ENCODE data around the gene TEDC2.

Gene TEDC2

GRCh38 chr16:2466667-2467527 lies 7.0 kb downstream of the TEDC2 start:
- DNase-seq, result no peak

- no peak for DNase-seq
These were observed 7.8 kb downstream of the TEDC2 start for GRCh38 chr16:2467528-2468232.

- DNase-seq, result no peak
These were observed 8.4 kb downstream of the TEDC2 start for GRCh38 chr16:2468233-2468724.

- DNase-seq, result no peak
These were observed 9.0 kb downstream of the TEDC2 start for GRCh38 chr16:2468725-2469398.

GRCh38 chr16:2469399-2470233 lies 9.7 kb downstream of the TEDC2 start:
- no peak for DNase-seq

GRCh38 chr16:2470234-2470601 lies 10.3 kb downstream of the TEDC2 start:
- DNase-seq, result no peak

- no peak for DNase-seq
These were observed 10.7 kb downstream of the TEDC2 start for GRCh38 chr16:2470603-2471015.

- no peak for DNase-seq
These were observed 11.2 kb downstream of the TEDC2 start, which contains the start of gene NTN3 for GRCh38 chr16:2471016-2471652. NTN3 (plus strand) TSS chr16:2471297; CDS start chr16:2471702, 405 bp downstream.

- no peak for DNase-seq
These were observed 12.0 kb downstream of the TEDC2 start for GRCh38 chr16:2471653-2472487.

GRCh38 chr16:2472488-2472864 lies 12.6 kb downstream of the TEDC2 start:
- DNase-seq, result no peak

GRCh38 chr16:2472885-2473445 lies 13.1 kb downstream of the TEDC2 start:
- no peak for DNase-seq

GRCh38 chr16:2473446-2473926 lies 13.6 kb downstream of the TEDC2 start:
- DNase-seq, result no peak

- no peak for DNase-seq
These were observed 14.3 kb downstream of the TEDC2 start for GRCh38 chr16:2473999-2474876.

GRCh38 chr16:2474877-2475412 lies 15.0 kb downstream of the TEDC2 start, which contains the start of gene TBC1D24:
TBC1D24 (plus strand) TSS chr16:2475127; CDS start chr16:2496149, 21,022 bp downstream.
- DNase-seq, result peak; percentile 65

- no peak for DNase-seq
These were observed 15.8 kb downstream of the TEDC2 start for GRCh38 chr16:2475413-2476344.

GRCh38 chr16:2476345-2476720 lies 16.4 kb downstream of the TEDC2 start:
- no peak for DNase-seq

GRCh38 chr16:2476741-2477140 lies 16.8 kb downstream of the TEDC2 start:
- no peak for DNase-seq

- DNase-seq, result no peak
These were observed 17.4 kb downstream of the TEDC2 start for GRCh38 chr16:2477327-2477726.

Data from activated T-cell treated with anti-CD3 and anti-CD28 coated beads for 4 hours (primary cell).